Measurements from ENCODE around the gene RETREG3. TPM values are rescaled to one million over a fixed set of nuclear protein-coding genes. Genes with fewer than 3 reads are reported as not detected.
A peak's percentile ranks its signal among the peaks of the same experiment; 100 is the strongest.

RETREG3 gene
- total and polyA plus RNA-seq, 9 of the 15 experiments (the other 6 are each of a cell fraction or from before 2014, with no cell fraction given) = 4.1 to 39.0 (median 16.9) TPM

DNA sequence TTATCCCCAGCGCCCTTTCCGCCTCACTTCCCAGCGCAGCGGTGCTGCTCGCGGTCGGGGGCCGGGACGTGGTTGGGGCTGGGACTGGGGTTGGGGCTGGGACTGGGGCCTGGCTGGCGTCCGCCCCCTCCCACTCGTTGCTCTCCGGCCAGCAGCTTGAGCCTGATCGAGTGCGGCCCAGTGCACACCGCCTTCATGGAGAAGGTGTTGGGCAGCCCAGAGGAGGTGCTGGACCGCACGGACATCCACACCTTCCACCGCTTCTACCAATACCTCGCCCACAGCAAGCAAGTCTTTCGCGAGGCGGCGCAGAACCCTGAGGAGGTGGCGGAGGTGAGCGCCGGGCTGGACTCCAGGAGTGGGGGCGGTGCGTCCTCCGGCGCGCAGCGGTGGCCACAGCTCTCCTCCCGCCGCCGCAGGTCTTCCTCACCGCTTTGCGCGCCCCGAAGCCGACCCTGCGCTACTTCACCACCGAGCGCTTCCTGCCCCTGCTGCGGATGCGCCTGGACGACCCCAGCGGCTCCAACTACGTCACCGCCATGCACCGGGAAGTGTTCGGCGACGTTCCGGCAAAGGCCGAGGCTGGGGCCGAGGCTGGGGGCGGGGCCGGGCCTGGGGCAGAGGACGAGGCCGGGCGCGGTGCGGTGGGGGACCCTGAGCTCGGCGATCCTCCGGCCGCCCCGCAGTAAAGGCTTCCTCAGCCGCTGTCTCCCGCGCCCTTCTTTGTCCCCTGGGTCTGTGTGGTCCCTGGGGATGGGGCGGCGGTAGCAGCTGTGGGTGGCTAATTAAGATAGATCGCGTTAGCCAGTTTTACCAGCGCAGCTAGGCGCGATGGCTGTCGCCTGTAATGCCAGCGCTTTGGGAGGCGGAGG lies 54.7 kb downstream of the RETREG3 start (continued):
- TF ChIP-seq, protein P1, sequence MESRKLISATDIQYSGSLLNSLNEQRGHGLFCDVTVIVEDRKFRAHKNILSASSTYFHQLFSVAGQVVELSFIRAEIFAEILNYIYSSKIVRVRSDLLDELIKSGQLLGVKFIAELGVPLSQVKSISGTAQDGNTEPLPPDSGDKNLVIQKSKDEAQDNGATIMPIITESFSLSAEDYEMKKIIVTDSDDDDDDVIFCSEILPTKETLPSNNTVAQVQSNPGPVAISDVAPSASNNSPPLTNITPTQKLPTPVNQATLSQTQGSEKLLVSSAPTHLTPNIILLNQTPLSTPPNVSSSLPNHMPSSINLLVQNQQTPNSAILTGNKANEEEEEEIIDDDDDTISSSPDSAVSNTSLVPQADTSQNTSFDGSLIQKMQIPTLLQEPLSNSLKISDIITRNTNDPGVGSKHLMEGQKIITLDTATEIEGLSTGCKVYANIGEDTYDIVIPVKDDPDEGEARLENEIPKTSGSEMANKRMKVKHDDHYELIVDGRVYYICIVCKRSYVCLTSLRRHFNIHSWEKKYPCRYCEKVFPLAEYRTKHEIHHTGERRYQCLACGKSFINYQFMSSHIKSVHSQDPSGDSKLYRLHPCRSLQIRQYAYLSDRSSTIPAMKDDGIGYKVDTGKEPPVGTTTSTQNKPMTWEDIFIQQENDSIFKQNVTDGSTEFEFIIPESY (CRISPR knock-in tag; IDR thresholded peaks at IDR 0.05) = no peak
- TF ChIP-seq SIN3A (IDR thresholded peaks at IDR 0.05; ENCODE audit: borderline replicate concordance in 2 of 2, control insufficient read depth in 1 of 2, low read depth in 2 of 2, low read length in 2 of 2) = peak in 1 of 2 experiments; percentile 76; a peak in 1 of 4 replicates
- no peak for TF ChIP-seq HMG20B (CRISPR knock-in tag; IDR thresholded peaks at IDR 0.05)
- TF ChIP-seq BMI1 (IDR thresholded peaks at IDR 0.05; ENCODE audit: low read length) = no peak
- no peak for TF ChIP-seq MBD2 (IDR thresholded peaks at IDR 0.05; ENCODE audit: borderline replicate concordance, low read depth)
- no peak for TF ChIP-seq SIRT6 (IDR thresholded peaks at IDR 0.05; ENCODE audit: low read depth, low read length)
- TF ChIP-seq, protein P2, sequence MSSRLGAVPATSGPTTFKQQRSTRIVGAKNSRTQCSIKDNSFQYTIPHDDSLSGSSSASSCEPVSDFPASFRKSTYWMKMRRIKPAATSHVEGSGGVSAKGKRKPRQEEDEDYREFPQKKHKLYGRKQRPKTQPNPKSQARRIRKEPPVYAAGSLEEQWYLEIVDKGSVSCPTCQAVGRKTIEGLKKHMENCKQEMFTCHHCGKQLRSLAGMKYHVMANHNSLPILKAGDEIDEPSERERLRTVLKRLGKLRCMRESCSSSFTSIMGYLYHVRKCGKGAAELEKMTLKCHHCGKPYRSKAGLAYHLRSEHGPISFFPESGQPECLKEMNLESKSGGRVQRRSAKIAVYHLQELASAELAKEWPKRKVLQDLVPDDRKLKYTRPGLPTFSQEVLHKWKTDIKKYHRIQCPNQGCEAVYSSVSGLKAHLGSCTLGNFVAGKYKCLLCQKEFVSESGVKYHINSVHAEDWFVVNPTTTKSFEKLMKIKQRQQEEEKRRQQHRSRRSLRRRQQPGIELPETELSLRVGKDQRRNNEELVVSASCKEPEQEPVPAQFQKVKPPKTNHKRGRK (tag; IDR thresholded peaks at IDR 0.05) = no peak
- TF ChIP-seq, protein P3, sequence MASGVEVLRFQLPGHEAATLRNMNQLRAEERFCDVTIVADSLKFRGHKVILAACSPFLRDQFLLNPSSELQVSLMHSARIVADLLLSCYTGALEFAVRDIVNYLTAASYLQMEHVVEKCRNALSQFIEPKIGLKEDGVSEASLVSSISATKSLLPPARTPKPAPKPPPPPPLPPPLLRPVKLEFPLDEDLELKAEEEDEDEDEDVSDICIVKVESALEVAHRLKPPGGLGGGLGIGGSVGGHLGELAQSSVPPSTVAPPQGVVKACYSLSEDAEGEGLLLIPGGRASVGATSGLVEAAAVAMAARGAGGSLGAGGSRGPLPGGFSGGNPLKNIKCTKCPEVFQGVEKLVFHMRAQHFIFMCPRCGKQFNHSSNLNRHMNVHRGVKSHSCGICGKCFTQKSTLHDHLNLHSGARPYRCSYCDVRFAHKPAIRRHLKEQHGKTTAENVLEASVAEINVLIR (CRISPR knock-in tag; IDR thresholded peaks at IDR 0.05) = peak; percentile 74
- TF ChIP-seq, protein P4, sequence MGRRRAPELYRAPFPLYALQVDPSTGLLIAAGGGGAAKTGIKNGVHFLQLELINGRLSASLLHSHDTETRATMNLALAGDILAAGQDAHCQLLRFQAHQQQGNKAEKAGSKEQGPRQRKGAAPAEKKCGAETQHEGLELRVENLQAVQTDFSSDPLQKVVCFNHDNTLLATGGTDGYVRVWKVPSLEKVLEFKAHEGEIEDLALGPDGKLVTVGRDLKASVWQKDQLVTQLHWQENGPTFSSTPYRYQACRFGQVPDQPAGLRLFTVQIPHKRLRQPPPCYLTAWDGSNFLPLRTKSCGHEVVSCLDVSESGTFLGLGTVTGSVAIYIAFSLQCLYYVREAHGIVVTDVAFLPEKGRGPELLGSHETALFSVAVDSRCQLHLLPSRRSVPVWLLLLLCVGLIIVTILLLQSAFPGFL (CRISPR knock-in tag; IDR thresholded peaks at IDR 0.05) = 0 out of 2 replicates have a peak, but pooled peaks have one; percentile 25
- TF ChIP-seq ARNT (IDR thresholded peaks at IDR 0.05) = no peak
- TF ChIP-seq ASH1L (IDR thresholded peaks at IDR 0.05; ENCODE audit: borderline replicate concordance, low read depth, partially characterized antibody) = no peak
- TF ChIP-seq BCL6 (CRISPR knock-in tag; IDR thresholded peaks at IDR 0.05) = no peak
- TF ChIP-seq, protein P5, sequence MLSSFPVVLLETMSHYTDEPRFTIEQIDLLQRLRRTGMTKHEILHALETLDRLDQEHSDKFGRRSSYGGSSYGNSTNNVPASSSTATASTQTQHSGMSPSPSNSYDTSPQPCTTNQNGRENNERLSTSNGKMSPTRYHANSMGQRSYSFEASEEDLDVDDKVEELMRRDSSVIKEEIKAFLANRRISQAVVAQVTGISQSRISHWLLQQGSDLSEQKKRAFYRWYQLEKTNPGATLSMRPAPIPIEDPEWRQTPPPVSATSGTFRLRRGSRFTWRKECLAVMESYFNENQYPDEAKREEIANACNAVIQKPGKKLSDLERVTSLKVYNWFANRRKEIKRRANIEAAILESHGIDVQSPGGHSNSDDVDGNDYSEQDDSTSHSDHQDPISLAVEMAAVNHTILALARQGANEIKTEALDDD (IDR thresholded peaks at IDR 0.05) = no peak
- peak in 1 of 2 experiments; percentile 25; a peak in 1 of 4 replicates for TF ChIP-seq FOXA3 (CRISPR knock-in tag; conservative IDR thresholded peaks at IDR 0.05 in 1 of 2, IDR thresholded peaks at IDR 0.05 in 1 of 2)
- no peak for TF ChIP-seq RAD21 (CRISPR knock-in tag; conservative IDR thresholded peaks at IDR 0.05 in 1 of 2, IDR thresholded peaks at IDR 0.05 in 1 of 2)
- TF ChIP-seq PHF8 (IDR thresholded peaks at IDR 0.05; ENCODE audit: borderline replicate concordance, low read length) = peak; percentile 60; the same call in 1 of the 2 replicates
- TF ChIP-seq SP2 (IDR thresholded peaks at IDR 0.05; ENCODE audit: extremely low read depth, low read depth, low read length, poor library complexity, severe bottlenecking) = no peak
- no peak for TF ChIP-seq ZNF766 (CRISPR knock-in tag; conservative IDR thresholded peaks at IDR 0.05)
